Measurements from ENCODE around the gene DNAJC7. TPM values are rescaled to one million over a fixed set of nuclear protein-coding genes. Genes with fewer than 3 reads are reported as not detected.

DNAJC7 gene
- total and polyA plus RNA-seq, 4 donors, result 66.2 to 89.3 (median 83.0) TPM

GRCh38 chr17:41975099-41976083 is 41.8 kb downstream of the DNAJC7 start:
- WGBS, 2 donors, result 93% methylated on average over 9 of the region's 9 CpGs
- H3K27me3 ChIP-seq (ENCODE audit: control insufficient read depth in 3 of 3, insufficient read depth in 3 of 3, low read length in 2 of 3), result no peaks in the 10 kb centered on the region
- DNase-seq (no peak), ATAC-seq (ENCODE audit: insufficient read depth, low FRiP score) (no peak)
- no peak overlapping the region for H3K4me3 ChIP-seq
- peaks cover 29 to 56% (median 41%) of the 10 kb centered on the region in 4 donors for H3K36me3 ChIP-seq (ENCODE audit: control insufficient read depth in 4 of 4, insufficient read depth in 4 of 4, low read length in 4 of 4)
- H3K9ac ChIP-seq (ENCODE audit: insufficient read depth in 1 of 2, low read length in 2 of 2), result no peak overlapping the region
- no peaks in the 10 kb centered on the region for H3K9me3 ChIP-seq (ENCODE audit: control insufficient read depth in 4 of 4, insufficient read depth in 3 of 4, low read length in 3 of 4)
- no peak for TF ChIP-seq CTCF (IDR thresholded peaks at IDR 0.05; ENCODE audit: control extremely low read depth, extremely low read depth)
- H3K27ac ChIP-seq (ENCODE audit: low read depth in 1 of 2, low read length in 1 of 2), result no peak overlapping the region
- peaks cover 0 to 12% (median 0%) of the 10 kb centered on the region in 5 donors for H3K4me1 ChIP-seq (ENCODE audit: control insufficient read depth in 5 of 5, insufficient read depth in 5 of 5, low read length in 5 of 5)

- peaks cover 0 to 12% (median 0%) of the 10 kb centered on the region in 5 donors for H3K4me1 ChIP-seq (ENCODE audit: control insufficient read depth in 5 of 5, insufficient read depth in 5 of 5, low read length in 5 of 5)
- peaks cover 29 to 54% (median 37%) of the 10 kb centered on the region in 4 donors for H3K36me3 ChIP-seq (ENCODE audit: control insufficient read depth in 4 of 4, insufficient read depth in 4 of 4, low read length in 4 of 4)
- no peak overlapping the region for H3K9ac ChIP-seq (ENCODE audit: insufficient read depth in 1 of 2, low read length in 2 of 2)
- no peaks in the 10 kb centered on the region for H3K27me3 ChIP-seq (ENCODE audit: control insufficient read depth in 3 of 3, insufficient read depth in 3 of 3, low read length in 2 of 3)
- H3K4me3 ChIP-seq, result no peak overlapping the region
- no peaks in the 10 kb centered on the region for H3K9me3 ChIP-seq (ENCODE audit: control insufficient read depth in 4 of 4, insufficient read depth in 3 of 4, low read length in 3 of 4)
- no peak for TF ChIP-seq CTCF (IDR thresholded peaks at IDR 0.05; ENCODE audit: control extremely low read depth, extremely low read depth)
- WGBS, 2 donors, result 85 to 95% methylated on average over 5 of the region's 5 CpGs
- H3K27ac ChIP-seq (ENCODE audit: low read depth in 1 of 2, low read length in 1 of 2), result no peak overlapping the region
- DNase-seq (no peak), ATAC-seq (ENCODE audit: insufficient read depth, low FRiP score) (no peak)
Measured at GRCh38 chr17:41974658-41975057, 42.6 kb downstream of the DNAJC7 start.

- DNase-seq, result no peak
- Histone ChIP-seq H3K9me3 (ENCODE audit: control insufficient read depth in 4 of 4, insufficient read depth in 3 of 4, low read length in 3 of 4) (no peaks in the 10 kb centered on the region), H3K27me3 (ENCODE audit: control insufficient read depth in 3 of 3, insufficient read depth in 3 of 3, low read length in 2 of 3) (no peaks in the 10 kb centered on the region), H3K4me1 (ENCODE audit: control insufficient read depth in 5 of 5, insufficient read depth in 5 of 5, low read length in 5 of 5) (peaks cover 0 to 12% (median 0%) of the 10 kb centered on the region in 5 donors), H3K9ac (ENCODE audit: insufficient read depth in 1 of 2, low read length in 2 of 2) (no peak overlapping the region), H3K4me3 (no peak overlapping the region), H3K36me3 (ENCODE audit: control insufficient read depth in 4 of 4, insufficient read depth in 4 of 4, low read length in 4 of 4) (peaks cover 29 to 54% (median 39%) of the 10 kb centered on the region in 4 donors), H3K27ac (ENCODE audit: low read depth in 1 of 2, low read length in 1 of 2) (no peak overlapping the region)
- 84 to 89% methylated on average over 6 of the region's 6 CpGs for WGBS, 2 donors
- TF ChIP-seq CTCF (IDR thresholded peaks at IDR 0.05; ENCODE audit: control extremely low read depth, extremely low read depth), result no peak
- ATAC-seq (ENCODE audit: insufficient read depth, low FRiP score), result no peak
Measured at GRCh38 chr17:41974031-41974430, 43.2 kb downstream of the DNAJC7 start.

Measured in lung (tissue), 12 donors.